ENCODE data around the gene SCN10A. TPM values are rescaled to one million over a fixed set of nuclear protein-coding genes. Genes with fewer than 3 reads are reported as not detected.

The SCN10A gene
- total RNA-seq, 1 experiment from 2014 or later: not detected

DNA sequence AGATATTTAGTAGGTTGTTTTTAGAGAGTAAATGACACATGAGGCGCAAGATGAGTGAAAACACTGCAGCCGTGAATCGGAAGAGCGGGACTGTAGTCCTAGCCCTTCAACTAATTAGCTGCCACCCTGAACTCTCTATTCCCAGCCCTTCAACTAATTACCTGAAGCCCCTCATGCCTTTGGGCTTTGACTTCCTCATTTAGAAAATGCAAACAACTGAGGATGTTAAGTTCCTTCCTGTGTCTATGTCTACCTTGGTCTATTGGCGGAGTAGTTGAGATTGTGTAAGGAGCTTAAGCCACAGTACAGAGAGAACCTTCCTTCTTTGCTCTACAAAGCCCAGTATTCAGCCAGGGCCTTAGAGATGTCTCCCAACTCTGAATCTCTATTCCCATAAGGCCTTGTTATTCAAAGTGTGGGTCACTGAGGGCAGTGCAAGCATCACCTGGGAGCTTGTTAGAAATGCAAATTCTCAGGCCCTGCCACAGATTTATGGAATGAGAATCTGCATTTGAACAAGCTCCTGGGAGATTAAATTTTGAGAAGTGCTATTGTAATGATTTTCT, 94.7 kb downstream of the SCN10A start:
- no peak for DNase-seq (ENCODE audit: low read depth)

DNA sequence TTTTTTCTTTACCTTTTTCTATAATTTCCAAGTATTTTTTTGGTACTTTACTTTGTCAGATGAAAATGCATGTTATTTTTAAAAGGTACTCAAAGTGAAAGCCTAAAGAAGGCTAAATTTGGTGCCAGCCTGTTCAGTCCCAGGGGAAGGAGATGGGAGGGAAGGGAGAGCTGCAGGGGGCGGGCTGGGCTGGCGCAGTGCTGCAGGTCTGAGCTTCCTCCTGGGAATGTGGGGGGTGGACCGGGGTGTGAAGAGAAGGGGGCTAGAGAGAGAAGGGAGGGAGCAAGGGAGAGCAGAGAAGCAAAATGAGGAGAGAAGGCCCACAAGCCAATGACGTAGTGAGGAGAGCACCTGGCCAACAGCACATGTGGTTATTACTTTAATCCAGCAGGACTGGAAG, 95.6 kb downstream of the SCN10A start:
- no peak for DNase-seq (ENCODE audit: low read depth)

DNA sequence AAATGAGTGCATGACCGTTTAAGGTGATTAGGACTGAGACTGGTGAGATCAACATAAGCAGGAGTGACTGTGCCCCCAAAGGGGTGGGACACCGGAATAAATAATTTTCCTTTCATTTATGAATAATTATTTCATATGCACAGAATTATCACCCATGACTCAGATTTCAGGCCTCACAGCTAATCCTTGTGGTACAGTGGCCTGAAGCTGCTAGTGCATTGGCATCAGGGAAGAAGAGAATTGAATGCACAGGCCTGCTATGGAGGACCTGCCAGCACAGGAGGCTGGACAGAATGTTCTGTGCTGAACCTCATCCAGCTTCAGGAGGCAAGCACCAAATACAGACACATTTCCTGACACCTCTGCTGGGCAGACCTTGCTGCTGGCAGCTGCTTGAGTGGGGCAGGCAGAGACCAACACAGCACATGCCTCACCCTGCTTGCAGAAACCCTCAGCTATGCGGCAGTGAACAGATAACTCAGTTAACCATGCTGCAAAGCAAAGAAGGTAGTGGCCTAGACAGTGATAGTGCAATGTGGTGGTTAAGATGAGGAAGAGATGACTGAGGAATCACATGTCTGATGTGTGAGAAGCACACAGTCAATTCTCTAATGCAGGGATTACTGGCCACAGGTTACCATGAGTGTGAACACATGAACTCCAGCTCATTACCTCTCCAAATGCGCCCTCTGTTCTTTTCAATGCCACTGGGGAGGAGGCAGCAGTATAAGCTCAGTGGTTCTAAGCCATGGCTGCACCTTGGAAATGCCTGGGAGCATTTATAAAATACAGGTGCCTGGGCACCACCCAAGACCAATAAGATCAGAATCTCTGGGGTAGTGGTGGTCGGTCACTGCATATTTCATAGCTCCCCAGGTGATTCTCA, 98.4 kb downstream of the SCN10A start:
- DNase-seq (ENCODE audit: low read depth): no peak

DNA sequence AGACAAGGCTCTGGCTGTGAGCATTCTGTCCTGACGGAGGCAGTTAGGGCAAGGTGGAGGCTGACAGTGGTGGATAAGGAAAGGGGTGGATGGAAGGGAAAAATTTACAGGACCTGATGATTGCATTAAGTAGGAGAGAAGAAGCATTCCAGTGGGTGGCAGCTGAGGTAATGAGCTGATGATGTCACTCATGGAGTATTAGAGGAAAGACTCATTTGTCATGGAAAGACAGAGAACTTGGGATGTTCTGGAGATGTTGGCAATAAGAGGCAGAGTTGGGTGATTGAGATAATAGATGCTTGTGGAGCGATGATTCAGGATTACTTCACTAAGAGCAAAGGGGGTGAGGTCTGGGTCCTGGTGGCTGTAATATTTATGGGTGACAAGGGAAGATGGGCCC, 102.9 kb downstream of the SCN10A start:
- no peak for DNase-seq (ENCODE audit: low read depth)

DNA sequence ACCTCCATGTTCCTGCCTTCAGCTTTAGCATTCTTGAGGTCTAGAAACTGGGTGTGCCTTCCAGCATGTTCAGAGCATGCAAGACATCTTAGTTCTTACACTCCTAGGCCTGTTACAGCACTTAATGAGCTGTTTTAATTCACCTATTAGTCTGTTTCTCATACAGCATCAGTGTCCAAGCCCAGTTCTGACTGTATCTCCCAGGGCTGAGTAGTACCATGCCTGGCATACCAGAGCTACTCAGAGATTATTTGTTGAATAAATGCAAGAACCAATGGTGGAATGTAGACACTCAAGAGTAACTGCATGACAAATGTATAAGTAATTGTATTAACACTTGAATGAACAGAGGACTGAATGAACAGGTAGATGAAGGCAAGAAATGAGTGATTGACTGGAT, 104.7 kb downstream of the SCN10A start:
- no peak for DNase-seq (ENCODE audit: low read depth)

DNA sequence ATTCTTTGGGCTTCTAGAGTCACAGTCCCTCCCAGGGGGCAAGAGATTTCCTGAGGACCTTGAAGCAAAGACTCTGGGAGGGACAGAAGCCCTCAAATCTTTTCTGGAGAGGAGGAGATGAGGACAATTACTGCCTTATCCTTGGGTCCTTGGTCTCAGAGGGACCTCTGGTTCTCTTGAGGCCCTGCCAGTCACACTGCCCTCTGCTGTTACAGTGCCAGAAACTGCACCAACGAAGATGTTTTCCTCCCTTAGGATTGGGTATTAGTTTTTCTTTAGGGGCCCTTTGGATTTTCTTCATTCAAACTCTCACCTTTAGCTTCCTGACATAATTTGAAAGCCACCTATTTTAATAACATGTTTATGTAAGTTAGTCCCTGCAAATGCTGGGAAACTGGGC, 108.3 kb downstream of the SCN10A start:
- DNase-seq (ENCODE audit: low read depth): no peak

DNA sequence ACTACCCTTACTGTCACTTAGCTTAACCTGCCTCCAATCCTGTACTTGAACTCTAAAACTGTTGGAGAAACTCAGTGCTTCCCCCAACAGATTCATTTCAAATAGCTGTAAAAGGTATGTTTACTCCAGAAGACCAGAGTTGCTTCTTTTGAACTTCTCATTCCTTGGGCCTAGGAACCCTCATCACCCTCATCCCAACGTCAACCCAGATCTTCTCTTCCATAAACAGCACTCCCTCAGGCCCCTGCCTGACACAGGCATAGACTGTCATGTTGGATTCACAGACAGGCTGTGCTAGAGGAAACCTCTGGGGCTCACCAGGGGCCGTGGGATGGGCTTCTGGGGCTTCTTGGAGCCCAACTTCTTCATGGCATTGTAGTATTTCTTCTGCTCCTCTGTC, 109.1 kb downstream of the SCN10A start:
- DNase-seq (ENCODE audit: low read depth): no peak

DNA sequence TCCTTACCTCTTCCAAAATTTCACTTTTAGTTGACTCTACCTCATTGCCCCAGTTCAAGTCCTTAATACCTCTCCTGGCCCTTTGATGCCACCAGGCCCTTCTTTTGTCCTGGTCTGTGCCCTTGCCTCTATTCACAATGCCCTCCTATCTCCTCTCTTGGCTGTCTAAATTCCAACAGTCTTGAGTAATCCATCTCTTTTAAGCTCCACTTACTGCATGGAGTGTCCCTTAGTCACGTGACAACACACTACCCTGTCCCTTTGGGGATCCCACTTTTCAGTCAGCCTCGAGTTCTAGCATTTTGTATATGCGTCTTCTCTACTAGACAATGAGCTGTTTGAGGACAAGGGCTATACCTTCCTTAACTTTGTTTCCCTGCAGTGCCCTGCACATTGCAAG, 113.8 kb downstream of the SCN10A start:
- DNase-seq (ENCODE audit: low read depth): no peak

DNA sequence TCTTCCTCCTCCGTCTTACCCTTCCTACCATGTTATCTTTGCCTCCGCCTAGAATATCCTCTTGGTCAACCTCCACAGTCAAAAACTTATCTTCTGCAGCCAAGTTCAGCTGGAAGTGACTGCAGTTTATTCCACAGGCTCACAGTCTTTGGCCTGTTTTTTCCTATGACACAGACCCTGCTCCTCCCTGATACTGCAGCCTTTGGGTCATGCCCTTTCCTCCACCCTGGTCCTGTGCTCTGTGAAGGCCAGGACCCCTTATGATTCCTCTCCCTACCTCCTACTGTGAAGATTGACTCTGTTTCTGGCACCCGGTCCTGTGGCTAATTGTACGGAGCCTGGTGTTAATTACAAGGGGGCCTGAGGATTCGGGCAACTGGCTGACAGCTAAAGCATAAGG, 117.3 kb downstream of the SCN10A start:
- DNase-seq (ENCODE audit: low read depth): no peak

DNA sequence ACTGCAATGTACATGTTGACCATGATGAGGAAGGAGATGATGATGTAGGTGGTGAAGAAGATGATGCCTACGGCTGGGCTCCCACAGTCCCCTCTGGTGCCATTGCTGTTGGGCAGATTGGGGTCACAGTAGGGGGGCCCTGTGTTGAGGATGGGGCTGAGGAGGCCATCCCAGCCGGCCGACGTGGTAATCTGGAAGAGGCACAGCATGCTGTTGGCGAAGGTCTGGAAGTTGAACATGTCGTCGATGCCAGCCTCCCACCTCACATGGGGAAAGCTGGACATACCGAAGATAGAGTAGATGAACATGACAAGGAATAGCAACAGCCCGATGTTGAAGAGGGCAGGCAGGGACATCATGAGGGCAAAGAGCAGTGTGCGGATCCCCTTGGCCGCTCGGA, 118.0 kb downstream of the SCN10A start:
- DNase-seq (ENCODE audit: low read depth): no peak

DNA sequence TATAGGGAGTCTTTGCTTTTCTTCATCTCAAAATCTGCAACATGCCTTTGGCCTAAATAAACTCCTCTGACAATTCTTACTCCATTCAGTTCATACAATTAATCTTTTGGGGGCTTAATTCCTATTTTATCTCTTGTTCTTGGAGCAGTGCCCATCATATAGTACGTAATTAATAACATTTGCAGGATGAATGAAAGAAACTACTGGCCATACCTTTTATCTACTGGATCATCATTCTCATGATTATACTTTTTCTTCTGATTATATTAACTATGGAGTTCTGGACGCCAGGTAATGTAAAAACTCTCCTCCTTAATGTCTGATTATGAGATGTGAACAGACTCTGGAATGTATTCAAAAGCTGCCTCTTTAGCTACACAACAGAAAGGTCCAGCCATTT, 120.0 kb downstream of the SCN10A start:
- no peak for DNase-seq (ENCODE audit: low read depth)

DNA sequence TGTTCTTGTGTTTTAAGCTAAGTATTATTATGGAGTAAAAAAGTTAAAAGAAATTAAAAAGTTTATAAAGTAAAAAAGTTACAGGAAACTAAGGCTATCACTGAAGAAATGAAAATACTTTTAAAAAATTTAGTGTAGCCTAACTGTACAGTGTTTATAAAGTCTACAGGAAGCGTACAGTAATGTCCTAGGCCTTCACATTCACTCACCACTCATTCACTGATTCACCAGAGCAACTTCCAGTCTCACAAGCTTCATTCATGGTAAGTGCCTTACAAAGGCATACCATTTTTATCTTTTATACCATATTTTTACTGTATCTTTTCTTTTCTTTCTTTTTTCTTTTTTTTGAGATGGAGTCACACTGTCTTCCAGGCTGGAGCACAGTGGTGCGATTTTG, 125.8 kb downstream of the SCN10A start:
- DNase-seq (ENCODE audit: low read depth): peak; percentile 8

DNA sequence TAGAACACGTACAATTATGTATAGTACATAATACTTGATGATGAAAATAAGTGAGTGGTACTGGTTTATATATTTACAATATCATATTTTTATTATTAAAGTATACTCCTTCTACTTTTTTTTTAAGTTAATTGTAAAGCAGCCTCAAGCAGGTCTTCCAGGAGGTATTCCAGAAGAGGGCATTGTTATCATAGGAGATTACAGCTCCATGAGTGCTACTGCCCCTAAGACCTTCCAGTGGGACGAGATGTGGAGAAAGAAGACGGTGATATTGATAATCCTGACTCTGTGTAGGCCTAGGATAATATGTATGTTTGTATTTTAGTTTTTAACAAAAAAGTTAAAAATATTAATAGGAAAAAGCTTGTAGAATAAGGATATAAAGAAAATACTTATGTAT, 126.2 kb downstream of the SCN10A start:
- no peak for DNase-seq (ENCODE audit: low read depth)

DNA sequence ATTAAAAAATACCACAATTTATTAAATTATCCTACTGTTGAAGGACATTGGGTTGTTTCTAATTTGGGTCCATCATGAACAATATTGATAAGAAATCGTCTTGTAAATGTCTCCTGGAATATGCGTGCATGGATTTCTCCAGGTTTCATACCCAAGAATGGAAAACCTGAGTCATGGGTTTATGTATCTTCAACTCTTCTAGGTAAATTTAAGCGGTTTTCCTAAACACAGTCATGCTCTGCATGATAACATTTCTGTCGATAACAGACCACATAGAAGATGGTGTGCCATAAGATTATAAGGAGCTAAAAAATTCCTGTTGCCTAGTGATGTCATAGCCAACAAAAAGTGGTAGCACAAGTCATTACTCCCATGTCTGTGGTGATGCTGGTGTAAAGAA, 126.7 kb downstream of the SCN10A start:
- DNase-seq (ENCODE audit: low read depth): no peak

DNA sequence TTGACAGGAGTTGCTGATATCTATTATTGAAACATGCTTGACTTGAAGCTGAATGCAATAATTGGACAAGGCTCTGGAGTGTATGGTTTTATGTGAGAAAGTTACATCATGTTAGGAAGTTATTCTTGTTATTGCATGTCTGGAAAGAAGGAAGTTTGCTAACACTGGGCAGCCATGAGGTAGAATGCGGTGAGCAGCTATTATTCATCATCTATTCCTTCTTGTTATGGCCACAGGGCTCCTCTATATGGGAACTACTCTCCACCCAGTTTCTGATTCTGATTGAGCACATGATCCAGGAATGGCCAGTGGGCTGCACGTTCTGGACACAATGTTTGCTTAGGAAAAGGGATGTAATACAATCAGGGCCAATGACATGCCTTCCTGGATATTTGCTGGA, 128.7 kb downstream of the SCN10A start:
- DNase-seq (ENCODE audit: low read depth): no peak

DNA sequence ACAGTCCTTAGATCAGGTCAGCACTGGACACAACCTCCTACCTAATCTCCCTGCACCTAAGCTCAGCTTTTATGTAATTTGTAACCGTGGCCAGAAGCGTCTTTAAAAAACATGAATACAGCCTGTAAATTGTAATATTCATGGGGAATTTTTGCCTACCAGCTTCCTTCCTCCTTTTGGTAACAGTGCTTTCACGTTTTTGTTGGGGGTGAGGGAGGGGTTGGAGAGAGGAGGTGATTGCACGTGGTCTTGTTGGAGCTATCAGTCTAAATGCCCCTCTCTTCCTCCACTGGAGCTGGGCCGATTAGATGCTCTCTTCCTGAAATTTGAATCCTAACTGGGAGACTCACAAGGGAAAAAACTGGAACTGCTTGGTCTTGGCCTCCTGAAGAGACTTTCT, 131.5 kb downstream of the SCN10A start:
- no peak for DNase-seq (ENCODE audit: low read depth)

DNA sequence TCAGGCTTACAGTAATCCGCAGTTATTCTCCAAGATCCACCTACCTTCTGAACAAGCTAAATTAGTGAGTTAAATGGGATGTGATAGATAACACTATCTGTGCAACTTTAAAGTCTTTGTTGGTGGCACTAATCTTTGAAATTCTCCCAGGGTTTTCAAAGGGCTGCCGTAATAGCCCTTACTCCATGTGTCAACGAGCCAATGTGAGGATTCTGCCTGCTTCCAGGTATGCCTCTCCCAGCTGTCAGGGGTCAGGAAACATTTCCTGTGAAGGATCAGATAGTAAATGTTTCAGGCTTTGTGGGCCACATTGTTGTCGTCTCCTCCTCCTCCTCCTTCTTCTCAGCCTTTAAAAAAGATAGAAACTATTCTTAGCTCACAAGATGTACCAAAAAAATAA, 146.3 kb downstream of the SCN10A start:
- no peak for DNase-seq (ENCODE audit: low read depth)

DNA sequence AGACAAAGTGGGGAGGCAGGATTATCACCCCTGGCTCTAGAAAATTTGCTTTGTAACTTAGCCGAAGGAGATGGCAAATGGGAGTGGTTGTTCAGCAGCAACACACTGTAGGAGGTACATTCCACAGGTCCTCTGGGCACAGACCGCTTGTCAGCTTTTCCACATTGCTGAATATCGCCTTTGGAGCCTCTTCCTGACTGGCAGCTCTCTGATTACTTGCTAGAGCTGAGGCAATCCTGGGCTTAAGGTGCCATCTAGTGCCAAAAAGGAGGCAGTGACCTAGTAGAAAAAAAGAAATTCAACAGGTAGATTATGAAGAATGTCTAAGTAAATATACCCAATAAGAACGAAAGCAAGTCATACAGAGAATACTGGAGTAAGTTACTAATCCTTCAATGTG, 153.5 kb downstream of the SCN10A start:
- DNase-seq (ENCODE audit: low read depth): peak; percentile 68

DNA sequence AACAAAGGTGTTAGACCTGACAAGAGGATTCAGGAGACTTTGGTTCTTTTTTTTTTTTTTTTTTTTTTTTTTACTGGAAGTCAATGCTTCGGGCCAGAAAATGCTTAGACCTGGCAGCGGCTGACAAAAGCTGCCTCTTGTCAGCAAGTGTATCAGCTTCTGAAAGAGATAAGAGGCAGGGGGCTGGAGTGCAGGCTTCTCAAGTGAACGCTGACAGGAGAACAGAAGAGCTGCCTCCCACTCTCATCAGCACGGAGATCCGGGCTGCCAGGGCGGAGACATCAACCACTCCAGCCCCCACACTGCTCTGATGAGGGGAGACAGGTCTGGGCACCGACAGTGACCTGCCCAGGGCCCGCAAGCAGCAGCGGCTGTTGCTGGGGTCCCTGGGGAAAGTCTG, 157.2 kb downstream of the SCN10A start:
- no peak for DNase-seq (ENCODE audit: low read depth)

DNA sequence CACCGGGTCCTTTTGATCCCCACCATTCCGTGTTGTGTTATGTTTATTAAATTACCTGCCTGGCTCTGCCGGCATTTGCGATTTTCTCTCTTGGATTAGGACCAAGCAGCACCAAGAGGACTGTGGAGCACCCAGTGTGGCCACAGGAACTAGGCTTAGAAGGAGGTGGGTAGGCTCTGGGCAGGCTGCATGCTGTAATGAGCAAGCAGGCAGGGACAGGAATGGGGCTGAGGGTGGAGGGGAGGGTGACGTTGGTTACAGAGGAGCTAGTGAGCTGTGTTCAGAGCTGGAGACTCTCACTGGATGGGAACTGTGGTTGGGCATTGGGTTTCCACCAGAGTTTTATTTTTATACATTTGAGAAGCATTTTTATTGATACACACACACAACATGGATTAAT, 158.6 kb downstream of the SCN10A start:
- DNase-seq (ENCODE audit: low read depth): no peak

DNA sequence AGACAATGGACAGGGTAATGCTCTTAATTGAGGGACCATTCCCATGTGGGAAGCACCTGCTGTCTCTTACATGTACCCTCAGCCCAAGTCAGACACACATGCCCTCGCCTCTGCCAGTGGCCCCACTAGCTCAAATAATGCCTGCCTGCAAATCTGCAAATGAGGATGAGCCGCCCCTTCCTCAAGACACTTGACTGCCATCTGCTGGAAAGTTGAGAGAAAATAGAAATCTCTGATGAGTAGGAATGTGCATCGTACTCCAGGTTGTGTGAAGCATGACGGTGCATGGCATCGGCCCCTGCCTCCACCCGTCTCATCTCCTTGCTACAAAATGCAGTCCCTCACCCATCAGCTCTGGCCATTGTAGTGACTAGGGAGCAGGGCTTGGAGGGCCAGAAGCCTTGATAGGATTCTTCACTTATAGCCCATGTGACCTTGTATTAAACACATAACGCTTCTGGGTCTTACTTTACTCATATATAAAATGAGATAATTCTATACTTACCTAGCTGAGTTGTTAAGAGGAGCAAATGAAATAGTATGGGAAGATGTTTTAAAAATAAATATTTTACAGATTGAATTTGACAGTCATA, 160.2 kb downstream of the SCN10A start:
- DNase-seq (ENCODE audit: low read depth): peak; percentile 60

DNA sequence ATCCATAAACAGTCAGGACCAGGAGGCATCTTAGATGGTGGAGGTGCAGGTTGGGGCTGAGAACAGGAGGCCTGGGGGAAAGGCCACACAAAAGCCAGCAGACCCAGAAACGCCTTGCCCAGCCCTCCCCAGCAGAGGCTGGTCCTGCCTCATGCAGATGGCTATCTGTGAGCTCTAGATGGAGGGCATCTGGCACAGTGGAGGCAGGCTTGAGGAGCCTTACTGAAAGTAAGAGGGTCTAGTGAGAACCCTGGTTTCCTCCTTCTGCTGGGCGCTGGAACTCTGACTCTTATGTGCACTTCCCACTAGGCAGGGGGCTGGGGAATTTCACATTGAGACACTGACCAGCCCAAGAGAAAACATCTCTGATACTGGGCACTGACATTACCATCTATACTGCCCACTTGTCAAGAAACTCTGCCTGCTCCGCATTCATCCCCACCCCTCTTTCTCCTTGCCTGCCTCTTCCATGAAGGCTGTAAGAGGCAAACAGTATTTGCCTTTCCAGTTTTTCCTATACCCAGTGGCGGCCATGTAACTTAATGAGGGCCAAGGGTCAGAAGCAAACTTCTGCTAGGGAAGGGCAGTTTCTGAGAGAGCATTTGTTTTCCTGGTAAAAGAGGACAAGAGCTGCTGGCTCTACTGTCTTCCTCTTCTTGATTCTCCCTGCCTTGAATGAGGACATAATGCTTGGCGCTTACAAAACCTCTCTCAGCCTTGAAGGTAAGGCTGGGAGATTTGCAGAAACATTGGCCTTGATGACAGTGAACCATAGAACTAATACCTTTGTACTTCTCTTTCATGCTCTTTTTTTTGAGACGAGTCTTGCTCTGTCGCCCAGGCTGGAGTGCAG, 162.1 kb downstream of the SCN10A start:
- DNase-seq (ENCODE audit: low read depth): no peak

Measured in HT1080 (cell line).